ENCODE measurements around the gene MDGA2.

GRCh38 chr14:47720281-47720680 lies 44.9 kb upstream of the MDGA2 start:
- TF ChIP-seq CTCF (IDR thresholded peaks at IDR 0.05; ENCODE audit: borderline replicate concordance, extremely low read depth, low read length, poor library complexity, severe bottlenecking) = no peak
- no peak for TF ChIP-seq EZH2 (IDR thresholded peaks at IDR 0.05; ENCODE audit: borderline replicate concordance, low read depth, low read length, severe bottlenecking)
